MCF 10A (cell line): Measurements from ENCODE around the gene SIGLEC15. TPM values are rescaled to one million over a fixed set of nuclear protein-coding genes. Genes with fewer than 3 reads are reported as not detected.

Experiments
- BruUV-seq: library from RNA; stranded (reverse); fragments of 400-500 nt; replicated peaks from 2 replicates; lab custom pipeline; 2021; lab: Mats Ljungman, UMichigan
- CTCF ChIA-PET: fragments of 300-600 bp; sonication (Branson Sonifier 250); formaldehyde crosslinking; extraction: SDS; loops from one replicate; lab custom pipeline; 2021; ENCODE audit warnings: antibody characterized with exemption, inconsistent platforms; lab: Yijun Ruan, JAX
- POLR2A ChIA-PET: fragments of 300-600, 350-650 bp; sonication (Branson Sonifier 250); formaldehyde crosslinking; extraction: SDS; loops from one replicate; lab custom pipeline; 2020; ENCODE audit warnings: antibody characterized with exemption, inconsistent platforms; lab: Yijun Ruan, JAX
- DNase-seq: peaks from one replicate; pipeline ENCODE4 v3.0.0-alpha.2; 2018; ENCODE audit not compliant: unreplicated experiment
- H3K27ac Mint-ChIP-seq: one replicate; pipeline ENCODE4 v1.8.0; 2022; ENCODE audit warnings: mild to moderate bottlenecking, low read depth, mixed read lengths; ENCODE audit not compliant: unreplicated experiment
- H3K27me3 Mint-ChIP-seq: one replicate; pipeline ENCODE4 v1.8.0; 2022; ENCODE audit warnings: mixed read lengths; ENCODE audit not compliant: insufficient read depth, unreplicated experiment
- H3K36me3 Mint-ChIP-seq: one replicate; pipeline ENCODE4 v1.8.0; 2022; ENCODE audit warnings: mild to moderate bottlenecking, moderate library complexity, mixed read lengths; ENCODE audit not compliant: insufficient read depth, unreplicated experiment
- H3K4me1 Mint-ChIP-seq: one replicate; pipeline ENCODE4 v1.8.0; 2022; ENCODE audit warnings: mixed read lengths; ENCODE audit not compliant: insufficient read depth, unreplicated experiment
- H3K4me3 Mint-ChIP-seq: one replicate; pipeline ENCODE4 v1.8.0; 2022; ENCODE audit warnings: mild to moderate bottlenecking, moderate library complexity, mixed read lengths; ENCODE audit not compliant: unreplicated experiment
- H3K9me3 Mint-ChIP-seq: one replicate; pipeline ENCODE4 v1.8.0; 2022; ENCODE audit warnings: mixed read lengths; ENCODE audit not compliant: unreplicated experiment
- CTCF ChIP-seq: fragments of 200-600 bp; IDR thresholded peaks from one replicate; pipeline ENCODE4 v1.8.0; 2022; ENCODE audit warnings: antibody characterized with exemption, mild to moderate bottlenecking; ENCODE audit not compliant: unreplicated experiment
- intact Hi-C: fragments of 100-400 bp; cut with micrococcal nuclease; formaldehyde crosslinking; loops from 2 replicates; pipeline ENCODE4 v1.14.1; 2022
- total RNA-seq: library from RNA; stranded (reverse); gene quantifications from 2 replicates; pipeline ENCODE4 v1.2.3, GENCODE V29; 2022

Gene SIGLEC15
- total RNA-seq, 1 experiment from 2014 or later: not detected

- no TSS peak for BruUV-seq
- CTCF ChIA-PET: interaction anchor here (0.6 to 2.7 kb wide), 5 partner anchors 22 to 477 kb away, joined by 3 to 8 read pairs (median 5); no protein-coding TSS in a partner anchor
Measured at GRCh38 chr18:45856531-45856930, 31.1 kb downstream of the SIGLEC15 start.

GRCh38 chr18:45859334-45859733, 33.9 kb downstream of the SIGLEC15 start:
- Mint-ChIP-seq H3K9me3 (no peaks in the 10 kb centered on the region), H3K4me1 (no peaks in the 10 kb centered on the region), H3K27me3 (no peaks in the 10 kb centered on the region), H3K36me3 (peaks cover 67% of the 10 kb centered on the region), H3K27ac (no peak overlapping the region), H3K4me3 (no peak overlapping the region)
- DNase-seq: no peak
- intact Hi-C loops: no loop called here
- no TSS peak for BruUV-seq
- no peak for TF ChIP-seq CTCF
- ChIA-PET CTCF (interaction anchor here (0.6 to 1.3 kb wide), 3 partner anchors 9 to 169 kb away, joined by 3 to 4 read pairs (median 4); no protein-coding TSS in a partner anchor), POLR2A (interaction anchor here (0.6 to 0.7 kb wide), 2 partner anchors 114 to 1253 kb away, joined by 3 read pairs; no protein-coding TSS in a partner anchor)

More at GRCh38 chr18:45856531-45856930, 31.1 kb downstream of the SIGLEC15 start:
- Mint-ChIP-seq H3K4me1 (no peaks in the 10 kb centered on the region), H3K36me3 (peaks cover 67% of the 10 kb centered on the region), H3K4me3 (no peak overlapping the region), H3K27me3 (no peaks in the 10 kb centered on the region), H3K9me3 (no peaks in the 10 kb centered on the region), H3K27ac (no peak overlapping the region)
- intact Hi-C loops: no loop called here
- peak; percentile 57 for DNase-seq
- TF ChIP-seq CTCF: no peak
- POLR2A ChIA-PET: no interaction called here

GRCh38 chr18:45860492-45860891, 35.0 kb downstream of the SIGLEC15 start:
- no peaks in the 10 kb centered on the region for H3K4me1 Mint-ChIP-seq
- no peak overlapping the region for H3K4me3 Mint-ChIP-seq
- DNase-seq: no peak
- no TSS peak for BruUV-seq
- TF ChIP-seq CTCF: no peak
- ChIA-PET POLR2A (no interaction called here), CTCF (interaction anchor here (1.1 kb wide), 1 partner anchor 10 kb away, joined by 3 read pairs; no protein-coding TSS in a partner anchor)
- peak overlapping the region; percentile 9 for H3K27ac Mint-ChIP-seq
- intact Hi-C loops: no loop called here
- H3K9me3 Mint-ChIP-seq: no peaks in the 10 kb centered on the region
- peaks cover 70% of the 10 kb centered on the region for H3K36me3 Mint-ChIP-seq
- H3K27me3 Mint-ChIP-seq: no peaks in the 10 kb centered on the region

GRCh38 chr18:45860971-45861370, 35.5 kb downstream of the SIGLEC15 start:
- Mint-ChIP-seq H3K4me3 (no peak overlapping the region), H3K9me3 (no peaks in the 10 kb centered on the region), H3K27me3 (no peaks in the 10 kb centered on the region), H3K27ac (no peak overlapping the region), H3K36me3 (peaks cover 70% of the 10 kb centered on the region), H3K4me1 (no peaks in the 10 kb centered on the region)
- ChIA-PET POLR2A (no interaction called here), CTCF (no interaction called here)
- no peak for DNase-seq
- no peak for TF ChIP-seq CTCF
- BruUV-seq: no TSS peak
- intact Hi-C loops: no loop called here
